Keratinocyte (primary cell): ENCODE measurements around the gene TPD52L1. TPM values are rescaled to one million over a fixed set of nuclear protein-coding genes. Genes with fewer than 3 reads are reported as not detected.

ENCODE experiments used
- DNase-seq: peaks from one replicate; pipeline ENCODE4 v3.0.0-alpha.2; 2011; ENCODE audit warnings: low read depth, missing footprints, low spot score
- FAIRE-seq: peaks from 2 replicates; lab custom pipeline; 2011; peaks lifted over from hg19 to GRCh38; lab: Jason Lieb, UNC
- H2AFZ ChIP-seq: 2 replicates; pipeline ENCODE4 v1.6.0; 2012; ENCODE audit warnings: low read length, control low read depth, inconsistent platforms; ENCODE audit not compliant: control insufficient read depth
- H3K27ac ChIP-seq: 2 replicates; pipeline ENCODE4 v1.5.1; 2011; ENCODE audit warnings: low read length; ENCODE audit not compliant: control insufficient read depth, insufficient read depth
- H3K27me3 ChIP-seq: 3 replicates; pipeline ENCODE4 v1.6.0; 2011; ENCODE audit warnings: low read length; ENCODE audit not compliant: control insufficient read depth, insufficient read depth; ENCODE audit errors: extremely low read depth
- H3K36me3 ChIP-seq, 2 experiments: 2 replicates in 1 of 2; 3 replicates in 1 of 2; pipeline ENCODE4 v1.5.1; 2011; ENCODE audit warnings: low read length in 2 of 2, mild to moderate bottlenecking in 1 of 2; ENCODE audit not compliant: control insufficient read depth in 2 of 2, insufficient read depth in 2 of 2; ENCODE audit errors: extremely low read depth in 1 of 2
- H3K4me1 ChIP-seq: 3 replicates; pipeline ENCODE4 v1.5.1; 2011; ENCODE audit warnings: low read length; ENCODE audit not compliant: control insufficient read depth, insufficient read depth; ENCODE audit errors: extremely low read depth
- H3K4me2 ChIP-seq: 3 replicates; pipeline ENCODE4 v1.6.0; 2011; ENCODE audit warnings: low read depth, low read length; ENCODE audit not compliant: control insufficient read depth, insufficient read depth; ENCODE audit errors: extremely low read depth
- H3K4me3 ChIP-seq, 3 experiments: fragments of 200-600 bp in 1 of 3; sonication (generic) in 1 of 3; 2 replicates in 2 of 3; 3 replicates in 1 of 3; pipeline ENCODE4 v1.5.1; 2011 to 2016; ENCODE audit warnings: low read length in 3 of 3, mild to moderate bottlenecking in 3 of 3, control low read depth in 2 of 3, inconsistent platforms in 1 of 3, low read depth in 1 of 3, mixed read lengths in 1 of 3, mixed run types in 1 of 3, moderate library complexity in 1 of 3; ENCODE audit not compliant: control insufficient read depth in 2 of 3, insufficient read depth in 2 of 3; ENCODE audit errors: extremely low read depth in 1 of 3
- H3K79me2 ChIP-seq: 2 replicates; pipeline ENCODE4 v1.6.0; 2012; ENCODE audit warnings: low read length; ENCODE audit not compliant: control insufficient read depth, insufficient read depth
- H3K9ac ChIP-seq: 3 replicates; pipeline ENCODE4 v1.6.0; 2011; ENCODE audit warnings: low read length; ENCODE audit not compliant: control insufficient read depth, insufficient read depth; ENCODE audit errors: extremely low read depth
- H3K9me1 ChIP-seq: 3 replicates; pipeline ENCODE4 v1.6.0; 2011; ENCODE audit warnings: low read length; ENCODE audit not compliant: control insufficient read depth, insufficient read depth; ENCODE audit errors: extremely low read depth
- H3K9me3 ChIP-seq: 2 replicates; pipeline ENCODE4 v1.5.1; 2012; ENCODE audit warnings: low read depth, low read length; ENCODE audit not compliant: control insufficient read depth
- H4K20me1 ChIP-seq: 3 replicates; pipeline ENCODE4 v1.6.0; 2011; ENCODE audit warnings: low read length; ENCODE audit not compliant: control insufficient read depth, insufficient read depth; ENCODE audit errors: extremely low read depth
- CTCF ChIP-seq, 3 experiments: IDR thresholded peaks in 1 of 3; conservative IDR thresholded peaks in 1 of 3; optimal IDR thresholded peaks in 1 of 3; 2 replicates in 2 of 3; 3 replicates in 1 of 3; pipeline versions ENCODE3 to v1.5.1; 2011; ENCODE audit warnings: low read length in 3 of 3, mild to moderate bottlenecking in 3 of 3, moderate library complexity in 2 of 3, control low read depth in 1 of 3, inconsistent platforms in 1 of 3; ENCODE audit not compliant: insufficient read depth in 2 of 3; ENCODE audit errors: extremely low read depth in 1 of 3
- EZH2 ChIP-seq: IDR thresholded peaks from one replicate; pipeline ENCODE4 v1.6.1; 2012; ENCODE audit warnings: inconsistent platforms, mild to moderate bottlenecking, low read length, moderate library complexity
- dilution Hi-C: fragments of 300-500 bp; cut with MboI; formaldehyde crosslinking; loops from one replicate; pipeline ENCODE4 v1.7.0; 2020; ENCODE audit warnings: low sequenced_read_pairs; ENCODE audit not compliant: extremely low pct_ligation_motif_present
- polyA plus RNA-seq, 5 experiments: library from polyadenylated mRNA; depleted of rRNA in 3 of 5; stranded (reverse) in 3 of 5; stranded (forward) in 1 of 5; unstranded in 1 of 5; fragments of >200 nt; gene quantifications; 1 replicate in 1 of 5; 2 replicates in 3 of 5; 3 replicates in 1 of 5; pipeline versions ENCODE4 v1.2.1 to v1.2.3, GENCODE V29; 2011 to 2012; ENCODE audit warnings: missing spikeins in 2 of 5, low read depth in 1 of 5, low replicate concordance in 1 of 5

TPD52L1 gene
- polyA plus RNA-seq, 1 donor (not counting 4 experiments of a cell fraction or from before 2014, with no cell fraction given) = 135 TPM

GRCh38 chr6:125264476-125264875 is 110.9 kb downstream of the TPD52L1 start:
- TF ChIP-seq EZH2 (no peak), CTCF (optimal IDR thresholded peaks at IDR 0.05 in 1 of 3, IDR thresholded peaks at IDR 0.05 in 1 of 3, conservative IDR thresholded peaks at IDR 0.05 in 1 of 3; ENCODE audit: extremely low read depth in 1 of 3, insufficient read depth in 2 of 3, low read length in 3 of 3) (no peak)
- Histone ChIP-seq H3K9me1 (no peaks in the 10 kb centered on the region), H3K36me3 (peaks cover 0 to 1% of the 10 kb centered on the region in 2 experiments), H3K4me2 (no peak overlapping the region), H3K4me3 (no peak overlapping the region), H3K27me3 (no peaks in the 10 kb centered on the region), H4K20me1 (no peaks in the 10 kb centered on the region), H3K9me3 (no peaks in the 10 kb centered on the region), H3K27ac (no peak overlapping the region), H3K4me1 (no peaks in the 10 kb centered on the region), H3K79me2 (no peaks in the 10 kb centered on the region), H3K9ac (no peak overlapping the region), H2AFZ (no peak overlapping the region)
- no peak for DNase-seq
- FAIRE-seq = no peak
- dilution Hi-C loops = no loop called here

DNA sequence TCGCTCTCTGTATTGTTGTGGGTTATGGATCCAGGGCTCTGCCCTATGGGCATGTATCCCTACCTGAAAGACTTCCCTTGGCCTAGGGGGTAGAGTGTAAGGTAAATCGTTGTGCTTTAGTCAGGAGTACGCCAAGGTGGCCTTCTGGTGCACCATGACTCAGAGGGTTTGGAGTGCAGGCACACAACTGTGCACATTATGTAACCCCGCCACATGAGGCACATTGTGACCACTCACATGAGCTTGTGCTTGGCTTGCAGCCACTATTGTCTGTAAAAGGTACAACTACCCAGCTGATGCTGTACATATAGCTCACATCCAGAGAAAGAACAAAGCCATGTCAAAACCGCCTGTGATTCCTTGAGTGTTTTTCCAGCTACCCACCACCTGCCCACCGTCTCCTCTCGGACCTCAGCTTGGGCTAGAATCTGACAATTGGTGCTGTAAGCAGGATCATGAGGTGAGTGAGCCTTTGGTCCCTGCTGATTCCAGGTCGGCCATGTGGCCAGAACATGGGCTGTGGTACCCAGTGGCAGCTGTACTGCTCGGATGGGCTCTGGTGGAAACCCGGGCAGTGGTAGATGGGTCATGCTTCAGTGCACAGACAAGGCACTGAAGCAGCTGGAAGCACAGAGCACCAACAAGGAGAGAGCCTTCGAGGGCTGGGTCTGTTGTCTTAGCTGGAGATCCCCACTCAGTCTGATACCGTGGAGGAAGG is 114.4 kb downstream of the TPD52L1 start:
- FAIRE-seq (no peak), DNase-seq (no peak)
- dilution Hi-C loops = no loop called here
- Histone ChIP-seq H3K4me2 (no peak overlapping the region), H3K79me2 (no peaks in the 10 kb centered on the region), H3K9ac (no peak overlapping the region), H3K9me3 (no peaks in the 10 kb centered on the region), H4K20me1 (no peaks in the 10 kb centered on the region), H3K9me1 (no peaks in the 10 kb centered on the region), H3K4me1 (no peaks in the 10 kb centered on the region), H2AFZ (no peak overlapping the region), H3K27ac (no peak overlapping the region), H3K36me3 (peaks cover 5 to 6% of the 10 kb centered on the region in 2 experiments), H3K4me3 (no peak overlapping the region), H3K27me3 (no peaks in the 10 kb centered on the region)
- TF ChIP-seq EZH2 (no peak), CTCF (optimal IDR thresholded peaks at IDR 0.05 in 1 of 3, IDR thresholded peaks at IDR 0.05 in 1 of 3, conservative IDR thresholded peaks at IDR 0.05 in 1 of 3; ENCODE audit: extremely low read depth in 1 of 3, insufficient read depth in 2 of 3, low read length in 3 of 3) (no peak)
